Erythroblast (primary cell): ENCODE measurements around the gene GFOD1.

Experiments used
- GATA1 ChIP-seq: IDR thresholded peaks from 2 replicates; pipeline ENCODE4 v1.6.1; 2011; ENCODE audit warnings: low read depth, mild to moderate bottlenecking, control low read depth, low read length, moderate library complexity
- POLR2A ChIP-seq: IDR thresholded peaks from 2 replicates; pipeline ENCODE4 v1.6.1; 2011; ENCODE audit warnings: mild to moderate bottlenecking, low read length

GRCh38 chr6:13367396-13367795, 120.0 kb downstream of the GFOD1 start:
- no peak for TF ChIP-seq POLR2A
- no peak for TF ChIP-seq GATA1
